T-helper 17 cell (primary cell): ENCODE data around the gene SEC24C. TPM values are rescaled to one million over a fixed set of nuclear protein-coding genes. Genes with fewer than 3 reads are reported as not detected.

Experiments
- ATAC-seq: fragments of 150-1000 bp; cut with Tn5 transposase; 2 replicates; pipeline ENCODE4 v1.10.0; 2021; ENCODE audit warnings: mild to moderate bottlenecking, moderate library complexity
- DNase-seq, 3 donors: peaks; one replicate each; pipeline versions ENCODE4 v3.0.0 to v3.0.0-alpha.2; 2020 to 2021
- H3K9me3 ChIP-seq: one replicate; pipeline ENCODE4 v1.7.0; 2013; ENCODE audit warnings: low read length, mild to moderate bottlenecking; ENCODE audit not compliant: control insufficient read depth, poor library complexity, severe bottlenecking
- H3K27ac Mint-ChIP-seq: one replicate; pipeline ENCODE4 v1.8.0; 2022; ENCODE audit warnings: mild to moderate bottlenecking, moderate library complexity, mixed read lengths
- H3K27me3 Mint-ChIP-seq: one replicate; pipeline ENCODE4 v1.8.0; 2022; ENCODE audit warnings: mixed read lengths
- H3K36me3 Mint-ChIP-seq: one replicate; pipeline ENCODE4 v1.8.0; 2022; ENCODE audit warnings: low read depth, mixed read lengths
- H3K4me1 Mint-ChIP-seq: one replicate; pipeline ENCODE4 v1.8.0; 2022; ENCODE audit warnings: mild to moderate bottlenecking, mixed read lengths
- H3K4me3 Mint-ChIP-seq: one replicate; pipeline ENCODE4 v1.8.0; 2022; ENCODE audit warnings: mild to moderate bottlenecking, moderate library complexity, mixed read lengths
- total RNA-seq, 4 donors: library from RNA in 2 of 4; stranded (reverse) in 2 of 4; gene quantifications; one replicate each; pipeline ENCODE4 v1.2.3 and lab custom pipeline; 2022 to 2026

Gene SEC24C
- total RNA-seq, 2 donors from 2014 or later = 85.0 to 85.5 TPM

DNA sequence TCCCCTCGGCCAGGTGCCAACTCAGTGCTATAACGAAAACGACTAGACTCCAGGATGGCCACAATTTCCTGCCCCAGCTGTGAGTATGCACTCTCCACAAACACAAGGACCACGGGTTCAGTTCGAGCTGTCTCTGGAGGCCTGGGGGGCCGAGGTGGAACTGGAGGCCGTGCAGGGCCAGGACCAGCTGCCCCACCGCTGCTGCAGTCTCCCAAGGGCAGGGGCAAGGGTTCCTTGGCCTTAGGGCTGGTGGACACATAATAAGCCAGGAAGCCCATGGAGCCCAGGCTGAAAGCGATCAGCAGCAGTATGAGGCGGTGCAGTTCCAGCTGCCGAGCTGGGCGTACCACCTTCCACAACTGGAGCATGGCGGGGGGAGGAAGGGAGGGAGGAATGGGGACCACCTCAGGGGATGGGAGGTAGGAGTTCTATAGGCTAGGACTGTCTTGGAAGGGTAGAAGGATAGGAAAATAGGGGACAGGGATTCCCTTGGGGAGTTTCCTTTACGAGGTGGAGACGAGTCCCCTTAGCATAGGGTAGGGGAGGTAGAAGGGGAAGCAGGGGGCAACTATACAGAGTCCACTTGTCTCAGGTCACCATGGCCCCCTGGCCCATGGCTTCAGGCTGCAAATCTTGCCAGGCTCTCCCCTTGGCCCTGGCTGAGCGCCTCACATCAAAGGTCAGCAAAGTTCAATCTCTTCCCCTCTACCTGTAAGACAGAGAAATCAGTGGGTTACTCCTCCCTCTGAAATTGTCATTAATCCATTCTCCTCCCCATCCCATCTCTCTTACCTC, 64.0 kb downstream of the SEC24C start:
- Mint-ChIP-seq H3K27ac (no peak overlapping the region), H3K4me1 (peaks cover 45% of the 10 kb centered on the region), H3K4me3 (no peak overlapping the region), H3K36me3 (peaks cover 13% of the 10 kb centered on the region), H3K27me3 (no peaks in the 10 kb centered on the region)
- no peak for ATAC-seq
- DNase-seq = no peak
- H3K9me3 ChIP-seq = no peaks in the 10 kb centered on the region

DNA sequence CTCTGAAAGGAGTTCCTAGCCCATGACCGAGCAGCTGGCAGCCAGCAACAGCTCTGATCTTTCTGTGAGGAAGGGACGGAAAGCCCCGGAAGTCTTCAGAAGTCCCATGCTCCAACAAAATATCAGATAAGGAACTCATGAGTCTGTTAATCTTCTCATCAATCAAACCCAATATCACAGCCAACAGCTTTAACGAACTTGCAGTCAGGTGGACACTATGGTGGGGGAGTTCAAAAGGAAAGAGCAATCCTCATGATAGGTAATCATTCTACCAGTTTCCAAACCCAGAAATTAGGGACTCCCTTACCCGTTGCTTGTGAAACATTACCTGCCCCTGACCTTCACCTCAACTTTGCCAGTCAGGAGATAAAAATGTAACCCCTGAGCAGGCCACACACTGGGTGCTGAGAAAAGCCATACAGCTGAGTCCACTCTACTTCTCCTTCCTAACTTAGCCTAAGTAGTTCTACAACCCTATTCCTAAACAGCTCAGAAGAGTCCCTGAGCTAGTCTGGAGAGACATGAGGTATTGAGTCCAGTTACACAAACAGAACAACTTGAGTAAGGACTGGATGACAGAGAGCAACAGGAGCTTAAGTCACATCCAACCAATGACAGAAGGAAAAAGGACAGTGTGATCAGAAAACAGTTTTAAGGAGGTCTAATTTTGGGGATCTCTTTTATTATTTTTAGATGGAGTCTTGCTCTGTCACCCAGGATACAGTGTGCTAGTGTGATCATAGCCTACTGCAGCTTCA, 65.1 kb downstream of the SEC24C start:
- peak overlapping the region; percentile 69 for H3K4me3 Mint-ChIP-seq
- H3K9me3 ChIP-seq = no peaks in the 10 kb centered on the region
- H3K4me1 Mint-ChIP-seq = peaks cover 39% of the 10 kb centered on the region
- no peak for ATAC-seq
- peak overlapping the region; percentile 83 for H3K27ac Mint-ChIP-seq
- H3K27me3 Mint-ChIP-seq = no peaks in the 10 kb centered on the region
- DNase-seq = no peak
- H3K36me3 Mint-ChIP-seq = peaks cover 10% of the 10 kb centered on the region

DNA sequence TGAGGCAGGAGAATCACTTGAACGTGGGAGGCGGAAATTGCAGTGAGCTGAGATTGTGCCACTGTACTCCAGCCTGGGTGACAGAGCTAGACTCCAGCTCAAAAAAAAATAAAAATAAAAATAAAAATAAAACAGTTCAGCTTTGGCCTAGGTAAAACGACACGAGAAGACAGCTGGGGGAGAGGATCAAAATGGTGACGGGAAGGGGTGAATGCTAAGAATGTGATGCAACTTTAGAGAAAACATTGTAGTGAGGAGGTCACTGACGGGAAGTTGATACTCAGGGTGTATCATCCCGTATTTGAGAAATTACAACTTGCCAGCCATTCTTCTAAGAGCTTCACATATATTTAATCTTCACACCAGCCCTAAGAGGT, 66.2 kb downstream of the SEC24C start:
- Mint-ChIP-seq H3K27ac (peak overlapping the region; percentile 83), H3K27me3 (no peaks in the 10 kb centered on the region), H3K4me1 (peaks cover 39% of the 10 kb centered on the region), H3K36me3 (peaks cover 10% of the 10 kb centered on the region), H3K4me3 (peak overlapping the region; percentile 93)
- no peak for DNase-seq
- H3K9me3 ChIP-seq = no peaks in the 10 kb centered on the region
- ATAC-seq = no peak

DNA sequence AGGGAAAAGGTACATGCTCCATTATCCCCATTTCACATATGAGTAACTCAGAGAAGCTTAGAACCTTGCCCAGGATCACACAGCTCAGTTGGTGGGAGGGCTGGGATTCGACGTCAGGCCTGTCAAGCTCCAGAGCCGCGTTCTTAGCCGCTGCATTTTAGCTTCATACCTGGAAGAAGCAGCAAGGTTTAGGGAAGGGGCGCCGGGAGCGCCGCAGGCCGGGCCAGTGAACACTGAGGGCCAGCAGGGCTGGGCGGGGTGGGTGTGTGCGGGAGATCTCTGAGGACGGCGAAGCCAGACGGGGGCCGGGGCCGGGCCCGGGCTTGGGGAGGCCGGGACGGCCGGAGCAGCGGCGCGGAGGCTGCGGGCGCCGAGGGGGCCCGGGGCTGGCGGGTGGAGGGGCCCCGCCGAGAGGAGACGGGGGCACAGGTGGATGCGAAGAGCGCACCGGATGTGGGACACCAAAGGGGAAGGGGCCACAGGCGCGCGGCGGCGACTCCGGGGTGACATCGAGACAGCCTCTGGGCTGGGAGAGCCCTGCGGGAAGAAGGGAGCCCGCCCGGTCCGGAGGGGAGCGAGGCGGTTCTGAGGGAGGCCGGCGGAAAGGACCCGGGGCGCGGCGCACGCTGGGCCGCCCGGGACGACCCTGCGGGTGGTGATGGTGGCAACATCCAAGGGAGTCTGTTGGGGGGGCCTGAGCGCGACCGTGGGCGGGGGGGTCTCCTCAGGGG, 66.7 kb downstream of the SEC24C start:
- H3K27me3 Mint-ChIP-seq = no peaks in the 10 kb centered on the region
- H3K4me1 Mint-ChIP-seq = peaks cover 36% of the 10 kb centered on the region
- H3K4me3 Mint-ChIP-seq = peak overlapping the region; percentile 93
- DNase-seq (peak; percentile 43 to 57 (median 53)), ATAC-seq (peak; percentile 19)
- peaks cover 10% of the 10 kb centered on the region for H3K36me3 Mint-ChIP-seq
- peak overlapping the region; percentile 83 for H3K27ac Mint-ChIP-seq
- no peaks in the 10 kb centered on the region for H3K9me3 ChIP-seq

DNA sequence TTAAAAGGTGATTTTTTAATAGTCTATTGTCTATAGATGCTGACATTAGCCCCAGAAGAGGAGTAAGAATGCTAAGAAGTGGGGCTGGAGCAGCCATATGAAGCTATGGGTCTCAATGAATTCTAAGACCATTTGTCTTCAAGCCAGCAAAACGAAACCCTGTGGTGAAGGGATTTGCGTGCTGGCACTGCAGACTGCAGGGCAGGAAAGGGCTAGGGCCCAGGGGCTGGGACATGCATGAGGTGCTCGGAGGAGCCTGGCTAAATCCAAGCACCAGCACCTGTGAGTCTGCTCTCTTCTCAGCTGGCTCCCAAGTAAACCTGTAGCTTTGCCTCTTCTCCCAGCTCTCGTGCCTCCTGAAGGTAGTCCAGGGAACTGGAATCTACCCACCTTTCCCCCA, 68.5 kb downstream of the SEC24C start:
- Mint-ChIP-seq H3K4me3 (peak overlapping the region; percentile 66), H3K27me3 (no peaks in the 10 kb centered on the region), H3K4me1 (peaks cover 20% of the 10 kb centered on the region), H3K27ac (peak overlapping the region; percentile 88), H3K36me3 (peaks cover 5% of the 10 kb centered on the region)
- DNase-seq = no peak
- no peak for ATAC-seq
- H3K9me3 ChIP-seq = no peaks in the 10 kb centered on the region

DNA sequence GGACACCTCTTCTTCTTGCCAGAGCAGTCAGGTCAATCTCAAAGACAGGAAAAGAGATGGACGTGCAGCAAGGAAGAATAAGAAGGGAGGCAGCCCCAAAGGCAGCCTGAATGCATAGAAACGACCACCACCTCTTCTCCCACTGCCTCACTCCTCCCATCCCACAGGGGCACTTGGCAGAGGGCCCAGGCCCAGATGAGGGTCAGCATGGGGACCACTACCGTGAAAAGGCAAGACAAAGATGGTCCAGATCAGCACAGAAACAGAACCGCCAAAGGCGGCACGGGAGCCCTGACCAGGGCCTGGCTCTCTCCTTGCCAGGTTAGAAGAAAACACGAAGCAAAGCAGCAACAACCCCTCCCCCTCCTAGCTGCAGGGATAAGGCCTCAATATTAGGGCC, 69.2 kb downstream of the SEC24C start:
- H3K9me3 ChIP-seq = no peaks in the 10 kb centered on the region
- ATAC-seq (no peak), DNase-seq (no peak)
- peaks cover 5% of the 10 kb centered on the region for H3K36me3 Mint-ChIP-seq
- H3K4me1 Mint-ChIP-seq = peaks cover 20% of the 10 kb centered on the region
- no peaks in the 10 kb centered on the region for H3K27me3 Mint-ChIP-seq
- H3K4me3 Mint-ChIP-seq = no peak overlapping the region
- no peak overlapping the region for H3K27ac Mint-ChIP-seq

DNA sequence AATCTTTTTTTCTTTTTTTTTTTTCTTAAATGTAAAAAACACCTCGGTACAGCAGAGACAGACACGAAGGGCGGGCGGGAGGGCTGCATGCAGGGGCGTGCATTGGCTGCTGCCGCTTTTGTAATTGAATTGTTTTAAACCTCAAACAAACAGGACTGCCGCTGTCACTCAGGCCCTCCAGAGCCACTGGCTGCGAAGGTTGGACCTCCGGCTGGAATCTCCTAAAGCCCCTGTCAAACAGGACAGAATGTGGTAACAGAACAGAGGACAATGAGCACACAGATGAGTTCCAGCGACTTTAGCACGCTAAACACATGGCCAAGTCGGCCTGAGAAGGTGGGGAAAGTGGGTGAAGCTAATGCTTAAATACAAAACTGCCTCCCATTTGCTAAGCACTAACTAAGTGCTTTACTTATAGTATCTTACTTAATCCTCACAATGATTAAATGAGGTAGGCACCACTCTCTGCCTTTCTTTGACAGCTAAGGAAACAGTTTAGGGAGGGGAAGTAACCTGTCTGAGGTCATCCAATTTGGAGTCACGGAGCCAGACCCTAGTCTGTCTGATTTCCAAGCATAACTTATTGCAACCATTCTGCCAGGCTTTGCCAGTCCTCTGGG, 70.2 kb downstream of the SEC24C start:
- ATAC-seq (no peak), DNase-seq (no peak)
- H3K27me3 Mint-ChIP-seq = no peaks in the 10 kb centered on the region
- no peaks in the 10 kb centered on the region for H3K9me3 ChIP-seq
- no peak overlapping the region for H3K27ac Mint-ChIP-seq
- peaks cover 3% of the 10 kb centered on the region for H3K36me3 Mint-ChIP-seq
- H3K4me1 Mint-ChIP-seq = peaks cover 13% of the 10 kb centered on the region
- H3K4me3 Mint-ChIP-seq = no peak overlapping the region

DNA sequence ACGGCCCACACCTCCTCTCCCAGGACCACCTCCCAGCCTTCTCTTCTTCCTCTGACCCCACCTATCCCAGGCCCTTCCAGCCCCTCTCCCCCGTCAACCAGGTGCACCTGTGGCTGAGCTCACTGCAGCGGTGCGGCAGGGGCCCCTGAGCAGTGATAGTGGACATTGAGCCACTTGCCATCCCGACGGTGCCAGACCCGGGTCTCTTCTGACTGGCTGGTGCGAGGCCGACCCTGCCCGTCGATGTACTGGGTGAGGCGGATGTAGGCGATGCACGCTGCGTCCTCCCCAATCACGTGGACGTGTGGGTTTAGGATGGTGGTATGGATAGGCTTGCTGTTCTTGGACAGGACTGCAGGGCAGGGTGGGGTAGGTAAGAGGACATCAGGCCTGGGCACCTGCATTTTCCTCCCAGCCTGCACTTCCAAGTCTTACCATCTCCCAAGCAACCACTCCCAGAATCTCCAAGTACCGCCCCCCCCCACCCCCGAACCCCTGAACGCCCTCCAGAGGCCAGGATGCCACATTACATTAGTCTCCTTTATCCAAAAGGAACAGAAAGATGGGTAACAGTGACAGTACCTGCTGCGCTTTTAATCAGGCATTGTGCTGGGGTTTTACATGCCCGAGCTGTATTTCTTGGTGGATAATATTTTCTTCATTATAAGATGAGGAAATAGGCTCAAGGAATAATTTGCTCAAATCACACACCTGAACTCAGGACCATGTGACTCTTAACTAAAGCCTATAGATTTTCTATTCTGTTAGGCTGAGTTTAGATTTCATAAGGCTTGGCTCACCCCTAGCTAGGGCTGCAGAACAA, 70.9 kb downstream of the SEC24C start:
- DNase-seq (no peak), ATAC-seq (no peak)
- Mint-ChIP-seq H3K27me3 (no peaks in the 10 kb centered on the region), H3K4me1 (peaks cover 9% of the 10 kb centered on the region), H3K36me3 (peaks cover 3% of the 10 kb centered on the region), H3K27ac (no peak overlapping the region), H3K4me3 (no peak overlapping the region)
- no peaks in the 10 kb centered on the region for H3K9me3 ChIP-seq

DNA sequence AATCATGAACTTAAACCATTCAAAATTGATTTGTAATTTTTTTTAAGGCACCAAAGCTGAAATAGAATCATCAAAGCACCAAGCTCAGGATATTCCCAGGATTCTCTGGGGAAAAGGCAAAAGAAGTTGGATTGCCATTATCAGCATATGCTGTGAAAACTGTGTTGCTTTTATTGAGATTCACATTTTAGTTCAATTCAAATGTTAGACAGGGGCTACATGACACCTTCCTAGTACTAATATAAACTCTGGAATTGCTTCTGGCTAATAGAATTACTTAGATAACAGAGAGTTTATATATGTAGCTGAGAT, 71.5 kb downstream of the SEC24C start:
- peaks cover 5% of the 10 kb centered on the region for H3K4me1 Mint-ChIP-seq
- H3K27ac Mint-ChIP-seq = no peak overlapping the region
- H3K27me3 Mint-ChIP-seq = no peaks in the 10 kb centered on the region
- no peak for ATAC-seq
- no peaks in the 10 kb centered on the region for H3K36me3 Mint-ChIP-seq
- no peak for DNase-seq
- no peak overlapping the region for H3K4me3 Mint-ChIP-seq
- H3K9me3 ChIP-seq = no peaks in the 10 kb centered on the region

DNA sequence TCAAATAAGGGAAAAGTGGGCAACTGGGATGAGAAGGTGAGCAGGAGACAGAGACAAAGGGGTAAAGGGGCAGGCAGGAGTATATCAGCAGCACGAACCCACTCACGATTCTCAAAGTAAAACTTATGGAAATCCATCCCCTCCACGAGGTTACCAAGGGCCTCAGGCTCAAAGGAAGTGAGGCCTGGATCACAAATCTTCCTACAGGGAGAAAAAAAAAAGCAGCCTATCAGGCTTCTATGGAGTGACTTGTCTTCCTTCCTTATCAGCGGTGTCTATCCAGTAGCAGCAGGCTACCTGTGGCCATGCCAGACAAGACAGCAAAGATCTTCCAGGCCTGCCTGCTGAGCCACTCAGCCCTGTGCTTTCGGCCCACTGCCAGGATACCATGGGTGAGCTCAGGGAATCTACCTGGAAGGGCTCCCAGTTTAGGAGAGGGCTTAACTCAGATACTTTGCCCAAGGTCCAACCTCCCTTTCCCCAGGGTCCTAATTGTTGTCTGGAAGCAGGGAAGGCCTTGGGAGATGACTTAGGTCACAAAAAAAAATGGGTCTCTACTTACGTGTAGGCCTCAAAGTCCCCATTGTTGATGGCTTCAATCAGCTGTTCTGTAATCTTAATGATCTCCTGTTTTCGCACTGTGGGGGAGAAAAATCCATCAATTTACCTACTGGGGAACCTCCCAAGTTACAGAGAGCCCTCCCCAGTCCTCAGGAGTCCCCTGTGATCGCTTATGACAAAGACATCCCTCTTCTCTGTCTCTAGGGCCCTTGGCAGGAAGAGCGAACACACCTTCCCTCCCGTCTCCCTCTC, 73.0 kb downstream of the SEC24C start:
- no peak for DNase-seq
- H3K9me3 ChIP-seq = no peaks in the 10 kb centered on the region
- ATAC-seq = no peak
- H3K27ac Mint-ChIP-seq = no peak overlapping the region
- H3K36me3 Mint-ChIP-seq = no peaks in the 10 kb centered on the region
- no peaks in the 10 kb centered on the region for H3K27me3 Mint-ChIP-seq
- peaks cover 9% of the 10 kb centered on the region for H3K4me1 Mint-ChIP-seq
- H3K4me3 Mint-ChIP-seq = no peak overlapping the region

DNA sequence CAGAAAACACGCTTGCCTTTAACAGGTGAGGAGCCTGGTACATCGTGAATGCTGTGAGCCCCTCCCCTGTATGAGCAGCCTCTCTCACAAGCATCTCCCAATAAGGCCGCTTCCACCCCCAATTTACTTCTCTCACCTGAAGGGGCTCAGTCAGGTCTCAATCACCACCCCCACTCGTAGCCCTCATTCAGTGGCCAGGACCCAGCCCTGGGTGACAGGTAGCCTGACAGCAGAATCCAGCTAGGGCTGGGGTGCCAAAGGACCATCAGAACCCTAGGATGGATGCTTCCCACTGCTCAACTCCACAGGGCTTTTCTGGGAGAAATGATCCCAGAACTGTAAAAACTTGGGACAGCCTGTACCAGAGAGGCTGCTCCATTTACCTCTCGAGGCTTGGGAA, 73.7 kb downstream of the SEC24C start:
- H3K4me1 Mint-ChIP-seq = peaks cover 10% of the 10 kb centered on the region
- DNase-seq (no peak), ATAC-seq (no peak)
- no peaks in the 10 kb centered on the region for H3K36me3 Mint-ChIP-seq
- H3K4me3 Mint-ChIP-seq = no peak overlapping the region
- H3K27ac Mint-ChIP-seq = no peak overlapping the region
- H3K27me3 Mint-ChIP-seq = no peaks in the 10 kb centered on the region
- no peaks in the 10 kb centered on the region for H3K9me3 ChIP-seq

DNA sequence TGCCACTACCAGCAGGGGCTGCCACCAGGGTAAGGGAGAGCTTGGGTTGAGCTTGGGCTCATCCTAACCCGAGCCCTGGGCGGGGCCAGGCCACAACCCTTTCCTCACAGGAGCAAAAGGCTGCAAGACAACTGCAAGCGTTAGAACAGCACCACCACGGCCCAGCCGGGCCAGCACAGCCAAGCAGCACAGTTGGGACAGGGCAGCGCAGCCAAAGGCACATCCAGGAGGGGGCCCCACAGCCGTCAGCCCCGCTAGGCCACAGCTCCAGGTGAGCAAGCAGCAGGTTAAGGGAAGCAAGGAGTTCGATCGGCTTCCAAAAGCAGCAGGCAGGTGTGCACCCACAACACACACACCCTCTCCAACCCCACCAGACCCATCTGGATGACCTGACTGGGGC, 74.2 kb downstream of the SEC24C start:
- H3K36me3 Mint-ChIP-seq = no peaks in the 10 kb centered on the region
- H3K27me3 Mint-ChIP-seq = no peaks in the 10 kb centered on the region
- peaks cover 10% of the 10 kb centered on the region for H3K4me1 Mint-ChIP-seq
- ATAC-seq = no peak
- no peak overlapping the region for H3K27ac Mint-ChIP-seq
- no peaks in the 10 kb centered on the region for H3K9me3 ChIP-seq
- no peak overlapping the region for H3K4me3 Mint-ChIP-seq
- no peak for DNase-seq
